GM06990 (cell line): ENCODE data around the gene ITGA6.

Experiments
- DNase-seq: peaks from one replicate; pipeline ENCODE4 v3.0.0-alpha.2; 2011; ENCODE audit not compliant: insufficient read length; ENCODE audit errors: extremely low read depth
- H3K27me3 ChIP-seq: replicated peaks from 2 replicates; pipeline ENCODE4 v1.6.0; 2011; ENCODE audit warnings: low read length; ENCODE audit not compliant: control insufficient read depth, insufficient read depth
- H3K36me3 ChIP-seq: 2 replicates; pipeline ENCODE4 v1.5.1; 2011; ENCODE audit warnings: low read length; ENCODE audit not compliant: control insufficient read depth, insufficient read depth
- H3K4me3 ChIP-seq: replicated peaks from 2 replicates; pipeline ENCODE4 v1.5.1; 2011; ENCODE audit warnings: low read depth, mild to moderate bottlenecking, control low read depth, low read length
- TF ChIP-seq, protein P1 (sequence below): IDR thresholded peaks from 2 replicates; pipeline ENCODE4 v1.5.1; 2011; ENCODE audit warnings: low read length, control low read depth, mild to moderate bottlenecking, inconsistent platforms; ENCODE audit not compliant: insufficient read depth, poor library complexity, severe bottlenecking

ITGA6 gene

DNA sequence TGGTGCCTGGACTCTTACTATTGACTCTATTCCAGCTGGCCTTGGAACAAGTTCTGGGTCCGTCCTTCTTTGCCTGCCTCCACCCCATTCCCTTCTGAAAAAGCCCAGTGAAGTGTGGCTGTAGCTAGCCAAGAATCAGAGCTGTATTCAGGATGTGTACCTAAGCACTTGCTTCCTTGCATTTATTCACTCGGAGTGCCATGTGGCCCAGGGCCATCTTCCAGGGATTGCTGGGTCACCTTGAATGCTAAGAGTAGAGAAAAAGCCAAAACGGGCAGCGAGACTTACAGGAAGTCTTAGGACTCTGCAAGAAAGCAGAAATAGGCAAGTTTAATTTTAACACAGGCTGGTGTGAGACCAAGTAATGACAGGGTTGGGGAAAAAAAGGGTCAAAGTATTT, 4.1 kb downstream of the ITGA6 start:
- H3K27me3 ChIP-seq, result peaks cover 3% of the 10 kb centered on the region
- TF ChIP-seq, protein P1, sequence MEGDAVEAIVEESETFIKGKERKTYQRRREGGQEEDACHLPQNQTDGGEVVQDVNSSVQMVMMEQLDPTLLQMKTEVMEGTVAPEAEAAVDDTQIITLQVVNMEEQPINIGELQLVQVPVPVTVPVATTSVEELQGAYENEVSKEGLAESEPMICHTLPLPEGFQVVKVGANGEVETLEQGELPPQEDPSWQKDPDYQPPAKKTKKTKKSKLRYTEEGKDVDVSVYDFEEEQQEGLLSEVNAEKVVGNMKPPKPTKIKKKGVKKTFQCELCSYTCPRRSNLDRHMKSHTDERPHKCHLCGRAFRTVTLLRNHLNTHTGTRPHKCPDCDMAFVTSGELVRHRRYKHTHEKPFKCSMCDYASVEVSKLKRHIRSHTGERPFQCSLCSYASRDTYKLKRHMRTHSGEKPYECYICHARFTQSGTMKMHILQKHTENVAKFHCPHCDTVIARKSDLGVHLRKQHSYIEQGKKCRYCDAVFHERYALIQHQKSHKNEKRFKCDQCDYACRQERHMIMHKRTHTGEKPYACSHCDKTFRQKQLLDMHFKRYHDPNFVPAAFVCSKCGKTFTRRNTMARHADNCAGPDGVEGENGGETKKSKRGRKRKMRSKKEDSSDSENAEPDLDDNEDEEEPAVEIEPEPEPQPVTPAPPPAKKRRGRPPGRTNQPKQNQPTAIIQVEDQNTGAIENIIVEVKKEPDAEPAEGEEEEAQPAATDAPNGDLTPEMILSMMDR, result no peak
- H3K36me3 ChIP-seq, result no peaks in the 10 kb centered on the region
- no peak overlapping the region for H3K4me3 ChIP-seq
- DNase-seq, result no peak

DNA sequence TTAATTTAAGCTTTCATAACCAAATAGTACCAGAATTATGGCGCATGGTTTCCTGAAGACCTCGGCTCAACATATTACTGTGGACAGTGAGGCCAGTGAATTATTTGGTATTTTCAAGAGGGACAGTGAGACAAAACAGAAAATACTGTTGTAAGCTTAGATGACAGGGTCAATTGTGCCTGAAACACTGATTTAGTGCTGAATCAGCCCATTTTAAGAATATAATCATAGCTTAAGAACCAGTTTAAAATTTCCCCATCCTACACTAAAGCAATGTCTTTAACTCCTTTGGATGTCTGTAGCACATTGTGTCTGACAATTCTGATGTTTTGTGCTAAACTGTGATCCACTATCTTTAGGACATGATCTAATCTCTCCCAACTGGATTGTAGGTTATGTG, 4.6 kb downstream of the ITGA6 start:
- no peak for DNase-seq
- Histone ChIP-seq H3K27me3 (peaks cover 2% of the 10 kb centered on the region), H3K4me3 (no peak overlapping the region), H3K36me3 (no peaks in the 10 kb centered on the region)
- TF ChIP-seq, protein P1, result no peak

DNA sequence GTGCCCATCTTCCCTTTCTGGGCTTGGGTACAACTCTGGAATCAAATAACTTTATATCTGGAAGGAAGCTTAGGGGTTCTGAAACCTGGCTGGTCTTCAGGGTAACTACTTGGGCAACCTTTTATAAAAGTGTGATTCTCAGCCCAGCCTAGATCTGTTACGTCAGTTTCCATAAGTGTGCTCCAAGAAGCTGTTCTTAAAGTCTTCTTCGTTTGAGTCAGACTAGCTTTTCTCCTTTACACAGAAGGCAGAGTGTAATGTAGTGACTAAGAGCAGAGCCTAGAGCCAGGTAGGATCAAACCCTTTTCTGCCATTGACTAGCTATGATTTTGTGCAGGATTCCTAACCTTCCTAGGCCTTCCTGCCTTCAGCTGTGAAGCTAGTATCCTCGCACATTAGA, 5.8 kb downstream of the ITGA6 start:
- no peak for DNase-seq
- TF ChIP-seq, protein P1, result no peak
- H3K27me3 ChIP-seq, result no peaks in the 10 kb centered on the region; the same call in none of the 2 replicates
- no peak overlapping the region for H3K4me3 ChIP-seq
- no peaks in the 10 kb centered on the region for H3K36me3 ChIP-seq

DNA sequence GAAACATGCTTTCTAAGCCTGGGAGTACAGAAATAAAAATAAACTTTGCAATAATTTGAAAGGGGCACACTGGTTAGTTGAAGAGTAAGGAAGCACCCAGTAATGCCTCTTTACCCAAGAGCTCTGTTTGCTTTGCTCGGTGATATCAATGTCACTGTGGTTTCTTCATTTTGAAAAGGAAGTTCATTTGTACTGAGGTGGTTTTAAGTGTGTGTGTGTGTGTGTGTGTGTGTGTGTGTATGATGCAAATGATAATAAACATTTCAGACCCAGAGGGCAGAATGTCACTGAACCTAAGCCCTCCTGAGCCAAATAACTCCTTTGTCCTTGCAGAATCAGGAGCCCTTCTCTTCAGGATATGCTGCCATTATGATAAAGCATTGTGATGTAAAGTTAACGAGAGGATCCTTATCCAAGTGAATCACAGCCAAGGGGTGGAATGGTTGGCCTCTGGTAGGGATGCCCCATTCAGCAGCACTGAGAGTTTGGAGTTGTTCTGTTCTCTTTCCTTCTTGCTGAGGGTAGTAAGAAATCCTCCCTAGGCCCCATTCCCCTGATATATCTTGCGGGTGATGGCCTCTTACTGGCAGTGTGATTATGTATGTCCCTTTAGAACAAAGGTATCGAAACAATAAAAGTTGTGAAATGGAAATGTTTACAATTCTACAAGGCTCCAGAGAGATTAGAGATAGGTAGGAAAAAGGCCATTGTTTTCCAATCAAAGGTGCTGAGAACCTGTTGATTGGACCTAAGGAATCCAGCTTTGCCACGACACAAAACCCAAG, 7.6 kb downstream of the ITGA6 start:
- TF ChIP-seq, protein P1, result no peak
- Histone ChIP-seq H3K4me3 (no peak overlapping the region), H3K27me3 (no peaks in the 10 kb centered on the region; the same call in none of the 2 replicates), H3K36me3 (no peaks in the 10 kb centered on the region)
- no peak for DNase-seq

DNA sequence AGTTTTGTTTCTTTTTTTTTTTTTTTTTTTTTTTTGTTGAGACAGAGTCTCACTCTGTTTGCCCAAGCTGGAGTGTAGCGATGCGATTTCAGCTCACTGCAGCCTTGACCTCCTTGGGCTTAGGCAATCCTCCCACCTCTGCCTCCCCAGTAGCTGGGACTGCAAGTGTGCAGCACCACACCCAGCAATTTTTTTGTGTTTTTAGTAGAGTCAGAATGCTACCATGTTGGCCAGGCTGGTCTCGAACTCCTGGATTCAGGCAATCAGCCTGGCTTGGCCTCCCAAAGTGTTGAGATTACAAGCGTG, 8.2 kb downstream of the ITGA6 start:
- H3K36me3 ChIP-seq, result no peaks in the 10 kb centered on the region
- no peak for DNase-seq
- TF ChIP-seq, protein P1, result no peak
- no peaks in the 10 kb centered on the region; the same call in none of the 2 replicates for H3K27me3 ChIP-seq
- no peak overlapping the region for H3K4me3 ChIP-seq
